ENCODE measurements around the gene MMP26.

The MMP26 gene

DNA sequence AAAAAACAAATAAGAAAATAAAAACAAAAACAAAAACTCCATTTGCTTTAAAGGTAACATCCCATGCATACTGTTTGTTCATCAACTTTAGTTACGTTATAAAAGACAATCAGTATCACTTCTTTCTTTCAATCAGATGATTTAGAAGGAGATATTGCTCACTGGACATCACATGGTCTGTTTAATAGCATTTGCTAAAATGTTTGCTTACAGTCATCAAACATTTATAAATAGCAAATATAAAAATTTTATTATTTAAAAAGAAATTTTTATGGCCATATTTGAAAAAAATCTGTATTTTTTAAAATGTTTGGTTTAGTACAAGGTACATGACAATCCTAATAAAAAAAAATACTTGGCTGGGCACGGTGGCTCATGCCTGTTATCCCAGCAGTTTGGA lies 22.6 kb downstream of the MMP26 start:
- no peak for DNase-seq

DNA sequence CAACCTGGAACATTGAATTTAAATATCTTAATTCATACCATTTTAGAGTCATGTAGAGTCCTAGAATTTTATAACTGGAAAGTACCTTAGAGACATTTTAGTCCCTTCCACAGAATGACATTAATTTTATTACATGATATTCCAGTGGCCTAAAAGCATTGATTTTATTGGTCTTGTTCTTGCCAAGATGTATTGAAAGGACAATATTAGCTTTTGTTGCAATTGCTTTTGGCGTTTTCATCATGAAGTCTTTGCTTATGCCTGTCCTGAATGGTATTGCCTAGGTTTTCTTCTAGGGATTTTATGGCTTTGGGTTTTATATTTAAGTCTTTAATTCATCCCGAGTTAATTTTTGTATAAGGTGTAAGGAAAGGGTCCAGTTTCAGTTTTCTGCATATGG lies 36.2 kb downstream of the MMP26 start:
- no peak for DNase-seq

DNA sequence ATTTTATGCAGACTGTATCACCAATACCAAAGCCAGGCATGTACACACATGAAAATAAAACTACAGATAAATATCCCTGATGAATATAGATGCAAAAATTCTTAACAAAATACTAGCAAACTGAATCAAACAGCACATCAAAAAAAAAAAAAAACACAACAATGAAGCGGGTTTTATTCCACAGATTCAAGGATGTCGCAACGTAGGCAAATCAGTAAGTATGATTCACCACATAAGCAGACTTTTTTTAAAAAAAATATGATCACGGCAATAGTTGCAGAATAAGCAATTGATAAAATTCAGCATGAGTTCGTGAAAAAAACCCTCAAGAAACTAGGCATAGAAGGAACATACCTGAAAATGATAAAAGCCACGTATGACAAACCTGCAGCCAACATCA lies 43.9 kb downstream of the MMP26 start:
- DNase-seq, result no peak

DNA sequence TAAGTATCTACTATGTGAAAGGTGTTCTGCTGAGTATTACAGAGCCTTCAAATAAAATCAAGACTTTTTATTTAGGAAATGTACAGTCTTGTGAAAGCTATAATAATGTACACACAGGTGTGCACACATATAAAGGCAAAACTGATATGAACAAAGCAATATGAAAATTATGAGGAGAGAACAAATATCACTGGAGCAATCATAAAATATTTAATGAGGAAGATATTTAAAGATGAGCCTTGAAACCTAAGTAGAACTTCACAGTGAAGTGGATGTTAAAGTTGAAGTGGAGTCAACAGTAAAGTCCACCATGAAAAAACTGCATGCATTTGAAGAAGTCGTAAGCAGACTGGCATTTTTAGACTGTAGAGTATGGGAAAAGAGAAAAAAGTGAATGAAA lies 46.6 kb downstream of the MMP26 start:
- DNase-seq, result no peak
